GM18873 (cell line): ENCODE measurements around the gene SOBP.
"Not testable (repeated sequence)": the region's sequence is repeated elsewhere in the genome, so short reads cannot be mapped to it uniquely, and the experiment has no call there.

Experiments used
- ATAC-seq: cut with Tn5 transposase; IDR thresholded peaks from one replicate; pipeline ENCODE4 v1.9.1; 2021; ENCODE audit warnings: mild to moderate bottlenecking, moderate library complexity, moderate number of reproducible peaks; ENCODE audit not compliant: unreplicated experiment, low FRiP score

The SOBP gene

GRCh38 chr6:107546691-107547450, 57.0 kb downstream of the SOBP start:
- no peak for ATAC-seq

GRCh38 chr6:107547451-107547840, 57.5 kb downstream of the SOBP start:
- ATAC-seq = no peak

GRCh38 chr6:107550241-107550840, 60.4 kb downstream of the SOBP start:
- ATAC-seq = no peak

GRCh38 chr6:107550906-107551305, 61.0 kb downstream of the SOBP start:
- no peak for ATAC-seq

GRCh38 chr6:107553121-107553520, 63.2 kb downstream of the SOBP start:
- not testable (repeated sequence) for ATAC-seq

- no peak for ATAC-seq
Measured at GRCh38 chr6:107554326-107554725, 64.4 kb downstream of the SOBP start.

- no peak for ATAC-seq
Measured at GRCh38 chr6:107554918-107555317, 65.0 kb downstream of the SOBP start.

- no peak for ATAC-seq
Measured at GRCh38 chr6:107555449-107555848, 65.5 kb downstream of the SOBP start.

GRCh38 chr6:107556082-107556481, 66.2 kb downstream of the SOBP start:
- ATAC-seq = no peak

GRCh38 chr6:107557698-107558097, 67.8 kb downstream of the SOBP start:
- no peak for ATAC-seq

- ATAC-seq = no peak
Measured at GRCh38 chr6:107560657-107561056, 70.7 kb downstream of the SOBP start.

GRCh38 chr6:107561306-107561705, 71.4 kb downstream of the SOBP start:
- ATAC-seq = no peak

- no peak for ATAC-seq
Measured at GRCh38 chr6:107563694-107564588, 74.0 kb downstream of the SOBP start.

GRCh38 chr6:107564589-107564951, 74.7 kb downstream of the SOBP start:
- ATAC-seq = no peak

GRCh38 chr6:107565165-107565723, 75.3 kb downstream of the SOBP start:
- ATAC-seq = no peak

GRCh38 chr6:107567643-107568042, 77.7 kb downstream of the SOBP start:
- ATAC-seq = no peak

GRCh38 chr6:107569473-107569872, 79.6 kb downstream of the SOBP start:
- ATAC-seq = no peak

GRCh38 chr6:107571354-107571753, 81.4 kb downstream of the SOBP start:
- no peak for ATAC-seq

GRCh38 chr6:107572886-107573285, 83.0 kb downstream of the SOBP start:
- ATAC-seq = no peak

- ATAC-seq = no peak
Measured at GRCh38 chr6:107574856-107575255, 84.9 kb downstream of the SOBP start.

- no peak for ATAC-seq
Measured at GRCh38 chr6:107576852-107577251, 86.9 kb downstream of the SOBP start.
